CD4-positive, CD25-positive, alpha-beta regulatory T cell (primary cell): ENCODE measurements around the gene ZNF217. TPM values are rescaled to one million over a fixed set of nuclear protein-coding genes. Genes with fewer than 3 reads are reported as not detected.
"Not testable (repeated sequence)": the region's sequence is repeated elsewhere in the genome, so short reads cannot be mapped to it uniquely, and the experiment has no call there.

ENCODE experiments used
- ATAC-seq, 2 donors: fragments of 150-1000 bp; cut with Tn5 transposase; one replicate each; pipeline ENCODE4 v1.10.0; 2021; ENCODE audit warnings: low read depth in 2 of 2, moderate number of reproducible peaks in 2 of 2, moderate library complexity in 1 of 2
- DNase-seq, 3 donors: peaks; one replicate each; pipeline versions ENCODE4 v3.0.0 to v3.0.0-alpha.2; 2012 to 2022; ENCODE audit warnings: mixed read lengths in 1 of 3
- H3K27ac ChIP-seq: one replicate; pipeline ENCODE4 v1.7.0; 2013; ENCODE audit warnings: mild to moderate bottlenecking, low read length; ENCODE audit not compliant: insufficient read depth, poor library complexity, severe bottlenecking
- H3K27me3 ChIP-seq: one replicate; pipeline ENCODE4 v1.7.0; 2013; ENCODE audit warnings: low read length; ENCODE audit not compliant: control insufficient read depth, insufficient read depth
- H3K36me3 ChIP-seq: one replicate; pipeline ENCODE4 v1.7.0; 2013; ENCODE audit warnings: mild to moderate bottlenecking, low read length, moderate library complexity; ENCODE audit not compliant: control insufficient read depth, insufficient read depth
- H3K4me1 ChIP-seq: 2 replicates; pipeline ENCODE4 v1.7.0; 2013; ENCODE audit warnings: mild to moderate bottlenecking, low read length; ENCODE audit not compliant: insufficient read depth, control insufficient read depth, poor library complexity, severe bottlenecking
- H3K4me3 ChIP-seq: one replicate; pipeline ENCODE4 v1.7.0; 2013; ENCODE audit warnings: low read depth, mild to moderate bottlenecking, low read length, moderate library complexity
- H3K9me3 ChIP-seq, 2 experiments: 1 replicate in 1 of 2; 2 replicates in 1 of 2; pipeline ENCODE4 v1.7.0; 2013; ENCODE audit warnings: low read length in 2 of 2, mild to moderate bottlenecking in 1 of 2, moderate library complexity in 1 of 2; ENCODE audit not compliant: control insufficient read depth in 2 of 2
- H3K27ac Mint-ChIP-seq, 3 donors: one replicate each; pipeline ENCODE4 v1.8.0; 2020 to 2022; ENCODE audit warnings: mild to moderate bottlenecking in 3 of 3, mixed read lengths in 3 of 3, moderate library complexity in 2 of 3
- H3K27me3 Mint-ChIP-seq: one replicate; pipeline ENCODE4 v1.8.0; 2022; ENCODE audit warnings: mild to moderate bottlenecking, mixed read lengths
- H3K36me3 Mint-ChIP-seq: one replicate; pipeline ENCODE4 v1.8.0; 2020; ENCODE audit warnings: mixed read lengths
- H3K4me1 Mint-ChIP-seq, 4 donors: one replicate each; pipeline ENCODE4 v1.8.0; 2020 to 2022; ENCODE audit warnings: mixed read lengths in 4 of 4, mild to moderate bottlenecking in 1 of 4
- H3K4me3 Mint-ChIP-seq, 4 donors: one replicate each; pipeline ENCODE4 v1.8.0; 2020 to 2022; ENCODE audit warnings: mild to moderate bottlenecking in 4 of 4, mixed read lengths in 4 of 4, moderate library complexity in 3 of 4
- H3K9me3 Mint-ChIP-seq, 7 donors: one replicate each; pipeline ENCODE4 v1.8.0; 2020 to 2022; ENCODE audit warnings: mixed read lengths in 7 of 7, mild to moderate bottlenecking in 3 of 7, moderate library complexity in 2 of 7
- polyA plus RNA-seq, 4 donors: library from polyadenylated mRNA; unstranded; fragments of 300-500 nt; fragmentation: Illumina TruSeq; gene quantifications; one replicate each; pipeline ENCODE4 v1.2.3, GENCODE V29; 2021
- total RNA-seq: library from RNA; stranded (reverse); gene quantifications from one replicate; pipeline ENCODE4 v1.2.3, GENCODE V29; 2022

ZNF217 gene
- total and polyA plus RNA-seq, 5 donors from 2014 or later = 15.6 to 70.9 (median 18.4) TPM

DNA sequence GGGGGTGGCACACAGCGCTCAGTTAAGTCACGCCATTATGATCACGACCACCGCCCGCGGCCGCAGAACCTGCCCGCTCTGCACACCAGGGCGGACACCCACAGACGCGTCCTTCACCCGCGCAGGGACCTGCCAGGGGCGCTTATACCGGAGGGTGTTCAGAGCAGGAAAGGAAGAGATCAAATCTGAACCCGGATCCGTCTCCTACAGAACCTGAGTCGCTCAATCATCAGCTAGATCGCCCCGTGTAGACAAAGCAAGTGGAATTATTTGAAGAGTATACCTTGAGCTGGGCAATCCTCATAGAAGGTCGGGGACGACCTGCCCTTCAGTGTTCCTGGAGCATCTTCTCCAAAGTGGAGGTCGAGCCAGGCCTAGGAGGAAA lies 14.4 kb upstream of the ZNF217 start:
- Mint-ChIP-seq H3K36me3 (peaks cover 9% of the 10 kb centered on the region), H3K4me1 (peaks cover 15 to 36% (median 20%) of the 10 kb centered on the region in 4 donors), H3K9me3 (no peaks in the 10 kb centered on the region), H3K27ac (peak overlapping the region; percentile 70 to 96 (median 87)), H3K27me3 (peaks cover 5% of the 10 kb centered on the region), H3K4me3 (peak overlapping the region; percentile 55 to 92 (median 72))
- H3K36me3 ChIP-seq = no peaks in the 10 kb centered on the region
- no peak overlapping the region for H3K27ac ChIP-seq
- H3K27me3 ChIP-seq = no peaks in the 10 kb centered on the region
- H3K4me1 ChIP-seq = peaks cover 19% of the 10 kb centered on the region
- ATAC-seq = no peak
- no peak for DNase-seq
- H3K9me3 ChIP-seq = no peaks in the 10 kb centered on the region
- H3K4me3 ChIP-seq = no peak overlapping the region

DNA sequence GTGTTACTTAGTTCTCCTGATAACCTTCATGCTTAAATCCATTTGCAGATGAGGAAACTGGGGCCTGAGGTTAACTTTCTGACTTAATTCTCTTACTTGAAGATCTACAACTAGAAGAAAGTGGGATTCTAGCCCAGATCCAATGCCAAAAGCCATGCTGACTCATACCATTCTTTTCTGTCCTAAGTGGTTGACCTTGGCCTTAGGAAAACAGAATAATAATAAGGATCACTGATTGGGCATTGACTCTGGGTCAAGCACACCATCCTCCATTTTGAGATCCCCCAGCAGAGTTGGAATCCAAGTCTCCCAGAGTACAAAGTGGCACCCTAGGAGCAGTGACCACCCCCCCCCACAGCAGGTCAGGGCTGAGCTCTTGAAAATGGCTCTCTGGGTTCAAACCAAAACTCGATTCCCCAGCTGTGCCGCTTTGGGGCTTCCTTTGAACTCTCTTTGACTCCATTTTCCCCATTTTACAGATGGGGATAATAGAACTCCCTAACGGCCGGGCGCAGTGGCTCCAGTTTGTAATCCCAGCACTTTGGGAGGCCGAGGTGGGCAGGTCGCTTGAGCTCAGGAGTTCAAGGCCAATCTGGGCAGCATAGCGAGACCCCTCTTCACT lies 12.8 kb upstream of the ZNF217 start:
- peaks cover 20 to 38% (median 25%) of the 10 kb centered on the region in 4 donors for H3K4me1 Mint-ChIP-seq
- Histone ChIP-seq H3K27ac (no peak overlapping the region), H3K4me3 (no peak overlapping the region), H3K36me3 (no peaks in the 10 kb centered on the region), H3K9me3 (no peaks in the 10 kb centered on the region), H3K4me1 (peaks cover 19% of the 10 kb centered on the region), H3K27me3 (no peaks in the 10 kb centered on the region)
- ATAC-seq (no peak), DNase-seq (no peak)
- H3K36me3 Mint-ChIP-seq = peaks cover 17% of the 10 kb centered on the region
- H3K4me3 Mint-ChIP-seq = no peak overlapping the region
- H3K9me3 Mint-ChIP-seq = no peaks in the 10 kb centered on the region
- peak overlapping the region in 1 of 3 donors; percentile 25 for H3K27ac Mint-ChIP-seq
- H3K27me3 Mint-ChIP-seq = peaks cover 5% of the 10 kb centered on the region

GRCh38 chr20:53605401-53605800 lies 11.8 kb upstream of the ZNF217 start:
- H3K4me3 Mint-ChIP-seq, H3K27ac Mint-ChIP-seq: not testable (repeated sequence)

GRCh38 chr20:53604846-53605245 lies 11.2 kb upstream of the ZNF217 start:
- peak overlapping the region in 1 of 4 donors; percentile 60 for H3K4me3 Mint-ChIP-seq
- H3K36me3 Mint-ChIP-seq = peaks cover 17% of the 10 kb centered on the region
- not testable (repeated sequence) for H3K9me3 Mint-ChIP-seq, H3K36me3 ChIP-seq, ATAC-seq, H3K9me3 ChIP-seq, H3K27me3 ChIP-seq, DNase-seq, H3K4me3 ChIP-seq, H3K27me3 Mint-ChIP-seq, H3K27ac ChIP-seq
- peaks cover 16 to 46% (median 23%) of the 10 kb centered on the region in 4 donors for H3K4me1 Mint-ChIP-seq
- peak overlapping the region in 2 of 3 donors; percentile 6 to 66 for H3K27ac Mint-ChIP-seq
- H3K4me1 ChIP-seq = peaks cover 12% of the 10 kb centered on the region

More at GRCh38 chr20:53605401-53605800, 11.8 kb upstream of the ZNF217 start:
- H3K4me1 ChIP-seq = peaks cover 17% of the 10 kb centered on the region
- not testable (repeated sequence) for H3K36me3 ChIP-seq, H3K27me3 ChIP-seq, ATAC-seq, H3K9me3 ChIP-seq, DNase-seq, H3K9me3 Mint-ChIP-seq, H3K4me3 ChIP-seq, H3K27me3 Mint-ChIP-seq, H3K27ac ChIP-seq
- H3K4me1 Mint-ChIP-seq = peaks cover 20 to 45% (median 27%) of the 10 kb centered on the region in 4 donors
- peaks cover 17% of the 10 kb centered on the region for H3K36me3 Mint-ChIP-seq

DNA sequence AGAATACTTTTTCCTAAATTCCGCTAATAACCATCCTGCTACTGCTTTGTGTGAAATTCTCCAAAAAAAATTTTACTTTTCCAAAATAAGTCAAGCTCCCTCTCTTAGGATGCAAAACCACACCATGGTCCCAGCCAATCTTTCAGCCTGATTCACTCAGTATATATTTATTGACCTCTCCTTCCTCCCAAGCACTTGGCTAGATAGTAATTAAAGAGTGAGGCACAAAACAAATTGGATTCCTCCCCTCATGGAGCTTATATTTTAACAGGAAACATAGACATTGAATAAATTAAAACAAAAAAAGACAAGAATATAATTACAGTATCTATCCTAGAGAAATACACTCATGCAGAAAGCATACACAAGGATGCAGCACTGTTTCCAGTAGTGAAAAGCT lies 9.0 kb upstream of the ZNF217 start:
- Histone ChIP-seq H3K36me3 (no peaks in the 10 kb centered on the region), H3K27me3 (no peaks in the 10 kb centered on the region), H3K27ac (no peak overlapping the region), H3K4me3 (no peak overlapping the region), H3K4me1 (peaks cover 11% of the 10 kb centered on the region), H3K9me3 (no peaks in the 10 kb centered on the region)
- Mint-ChIP-seq H3K4me3 (peak overlapping the region in 1 of 4 donors; percentile 11), H3K27me3 (no peaks in the 10 kb centered on the region), H3K36me3 (peaks cover 17% of the 10 kb centered on the region), H3K9me3 (no peaks in the 10 kb centered on the region), H3K4me1 (peaks cover 15 to 53% (median 26%) of the 10 kb centered on the region in 4 donors), H3K27ac (peak overlapping the region in 1 of 3 donors; percentile 88)
- ATAC-seq (no peak), DNase-seq (no peak)

DNA sequence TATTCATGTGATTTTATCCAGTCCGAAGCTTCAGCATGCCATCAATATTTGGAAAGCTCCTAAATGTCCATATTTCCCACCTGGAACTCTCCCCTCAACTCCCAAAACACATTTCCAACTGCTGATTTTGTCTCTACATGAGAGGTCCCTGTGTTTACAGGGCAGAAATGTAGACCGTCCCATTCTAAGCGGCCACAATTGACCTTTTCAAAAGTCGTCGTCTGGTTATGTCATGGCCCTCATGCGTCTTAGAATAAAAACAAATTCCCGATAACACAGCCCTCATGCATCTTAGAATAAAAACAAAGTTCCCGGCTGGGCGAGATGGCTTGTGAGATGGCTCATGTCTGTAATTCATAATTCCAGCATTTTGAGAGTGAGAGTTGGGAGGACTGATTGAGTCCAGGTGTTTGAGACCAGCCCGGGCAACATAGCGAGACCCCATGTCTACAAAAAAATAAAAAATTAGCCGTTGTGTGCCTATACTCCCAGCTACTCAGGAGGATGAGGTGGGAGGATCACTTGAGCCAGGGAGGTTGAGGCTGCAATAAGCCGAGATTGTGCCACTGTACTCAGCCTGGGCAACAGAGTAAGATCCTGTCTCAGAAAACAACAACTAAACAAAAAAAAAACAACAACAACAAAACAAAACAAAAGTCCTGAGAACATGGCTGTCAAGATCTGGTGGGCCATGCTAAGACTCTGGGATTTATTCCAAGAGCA lies 6.4 kb upstream of the ZNF217 start:
- H3K4me1 ChIP-seq = peaks cover 18% of the 10 kb centered on the region
- peaks cover 17% of the 10 kb centered on the region for H3K36me3 Mint-ChIP-seq
- H3K4me3 Mint-ChIP-seq = peak overlapping the region in 1 of 4 donors; percentile 45
- ATAC-seq (no peak), DNase-seq (no peak)
- H3K27ac Mint-ChIP-seq = peak overlapping the region in 2 of 3 donors; percentile 78 to 82
- peaks cover 30 to 67% (median 38%) of the 10 kb centered on the region in 4 donors for H3K4me1 Mint-ChIP-seq
- no peak overlapping the region for H3K27ac ChIP-seq
- H3K9me3 Mint-ChIP-seq = peaks cover 0 to under 1% (median 0%) of the 10 kb centered on the region in 7 donors
- no peaks in the 10 kb centered on the region for H3K9me3 ChIP-seq
- no peak overlapping the region for H3K4me3 ChIP-seq
- H3K36me3 ChIP-seq = no peaks in the 10 kb centered on the region
- H3K27me3 Mint-ChIP-seq = no peaks in the 10 kb centered on the region
- no peaks in the 10 kb centered on the region for H3K27me3 ChIP-seq

- H3K27me3 ChIP-seq = no peaks in the 10 kb centered on the region
- H3K4me1 Mint-ChIP-seq = peaks cover 29 to 66% (median 40%) of the 10 kb centered on the region in 4 donors
- H3K27ac Mint-ChIP-seq = peak overlapping the region; percentile 56 to 90 (median 82)
- ATAC-seq = no peak
- peak overlapping the region; percentile 6 for H3K27ac ChIP-seq
- H3K27me3 Mint-ChIP-seq = no peaks in the 10 kb centered on the region
- H3K4me3 Mint-ChIP-seq = no peak overlapping the region
- H3K36me3 Mint-ChIP-seq = peaks cover 12% of the 10 kb centered on the region
- no peaks in the 10 kb centered on the region for H3K36me3 ChIP-seq
- H3K4me3 ChIP-seq = no peak overlapping the region
- DNase-seq = no peak
- peaks cover 0 to 2% (median 0%) of the 10 kb centered on the region in 7 donors for H3K9me3 Mint-ChIP-seq
- no peaks in the 10 kb centered on the region for H3K9me3 ChIP-seq
- peaks cover 22% of the 10 kb centered on the region for H3K4me1 ChIP-seq
Measured at GRCh38 chr20:53599378-53599777, 5.7 kb upstream of the ZNF217 start.
